ENCODE data around the gene GBF1. TPM values are rescaled to one million over a fixed set of nuclear protein-coding genes. Genes with fewer than 3 reads are reported as not detected.

GBF1 gene
- total RNA-seq, 1 experiment from 2014 or later = 23.7 TPM

GRCh38 chr10:102413053-102413705 is 167.8 kb downstream of the GBF1 start:
- H3K4me2 ChIP-seq (ENCODE audit: insufficient read depth, insufficient read length, low read length) = no peak overlapping the region
- no peak overlapping the region for H2BK20ac ChIP-seq (ENCODE audit: low read depth, low read length, poor library complexity, severe bottlenecking)
- peaks cover 0 to 4% of the 10 kb centered on the region in 2 experiments; a peak in 2 of 5 replicates for H3K9me3 Mint-ChIP-seq

More at GRCh38 chr10:102413053-102413705, 167.8 kb downstream of the GBF1 start:
- Histone ChIP-seq H3K56ac (ENCODE audit: insufficient read length, low read depth, low read length) (no peak overlapping the region), H2BK120ac (ENCODE audit: low read depth, low read length, poor library complexity, severe bottlenecking) (no peak overlapping the region), H4K91ac (ENCODE audit: insufficient read length, low read depth, low read length) (no peak overlapping the region), H3T11ph (ENCODE audit: low read length) (no peak overlapping the region), H3K14ac (ENCODE audit: insufficient read depth, low read length) (no peak overlapping the region), H3K23me2 (ENCODE audit: insufficient read length, low read depth, low read length, poor library complexity, severe bottlenecking) (peaks cover 5% of the 10 kb centered on the region), H2BK15ac (ENCODE audit: low read depth, low read length) (no peak overlapping the region), H3K27ac (ENCODE audit: insufficient read length, low read depth, low read length) (no peak overlapping the region), H3K79me1 (ENCODE audit: insufficient read depth, low read depth, low read length, poor library complexity, severe bottlenecking) (no peaks in the 10 kb centered on the region), H3K9me3 (ENCODE audit: control insufficient read depth, low read depth, low read length) (no peaks in the 10 kb centered on the region), H3K9ac (ENCODE audit: extremely low read depth, insufficient read length, low read length) (no peak overlapping the region), H3K23ac (ENCODE audit: insufficient read length, low read depth, low read length) (no peak overlapping the region), H4K8ac (replicated peaks; ENCODE audit: insufficient read length, low read depth, low read length) (no peak overlapping the region), H2AFZ (ENCODE audit: low read length) (no peak overlapping the region), H2AK5ac (ENCODE audit: insufficient read length, low read length) (no peak overlapping the region), H2BK5ac (ENCODE audit: insufficient read length, low read length) (no peak overlapping the region), H3K4me1 (ENCODE audit: insufficient read depth, low read length) (peaks cover 4% of the 10 kb centered on the region; the same call in 1 of the 2 replicates), H4K20me1 (ENCODE audit: control insufficient read depth, insufficient read depth, insufficient read length) (peaks cover 2% of the 10 kb centered on the region), H2BK12ac (ENCODE audit: insufficient read length, low read depth, low read length) (no peak overlapping the region), H4K5ac (ENCODE audit: insufficient read length, low read depth, low read length) (no peak overlapping the region), H3K4ac (ENCODE audit: low read depth, low read length) (no peak overlapping the region), H3K27me3 (ENCODE audit: insufficient read depth, low read length) (peaks cover 18% of the 10 kb centered on the region; the same call in 1 of the 2 replicates), H3K18ac (ENCODE audit: insufficient read length, low read depth, low read length) (no peak overlapping the region), H3K79me2 (ENCODE audit: insufficient read depth, low read length) (no peaks in the 10 kb centered on the region)
- Mint-ChIP-seq H3K27me3 (ENCODE audit: low read depth) (peaks cover 75% of the 10 kb centered on the region), H3K36me3 (ENCODE audit: insufficient read depth in 1 of 3, low read depth in 3 of 3) (peaks cover 0 to 2% (median 2%) of the 10 kb centered on the region in 3 experiments; a peak in 2 of 7 replicates), H3K4me1 (peaks cover 31 to 56% of the 10 kb centered on the region in 2 experiments), H3K27ac (no peak overlapping the region), H3K4me3 (peak overlapping the region in 1 of 2 experiments; percentile 15; a peak in 2 of 5 replicates)
- WGBS (ENCODE audit: extremely low coverage, insufficient read length, low lambda C conversion rate) = no CpG with 5 or more reads among the region's 5 CpGs
- no peak for TF ChIP-seq CTCF (conservative IDR thresholded peaks at IDR 0.05)
- peak; percentile 64 for DNase-seq
